Measurements from ENCODE around the gene LCA5.

DNA sequence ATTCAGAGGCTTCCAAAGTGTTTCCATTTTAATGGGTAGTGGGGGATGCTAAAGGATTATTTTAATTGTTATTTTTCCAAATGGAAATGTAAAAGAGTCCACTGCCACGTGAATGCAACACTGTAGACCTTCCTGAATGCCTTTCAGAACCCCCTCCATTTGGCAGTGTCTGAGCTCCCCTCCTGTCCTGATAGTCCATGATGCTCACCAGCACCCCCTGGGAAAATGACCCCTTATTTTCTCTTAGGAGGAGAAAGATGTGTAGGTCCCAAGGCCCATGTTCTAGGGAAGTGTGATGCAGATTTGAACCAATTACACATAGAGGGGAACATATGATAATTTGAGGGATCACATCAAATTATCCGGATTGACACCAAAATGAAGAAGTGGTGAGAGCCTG is 47.1 kb upstream of the LCA5 start:
- no peak for TF ChIP-seq BHLHE40 (IDR thresholded peaks at IDR 0.05; ENCODE audit: borderline replicate concordance)
- TF ChIP-seq FOXK2 (IDR thresholded peaks at IDR 0.05), result no peak
